ENCODE measurements around the gene TRIM56.
"Not testable (repeated sequence)": the region's sequence is repeated elsewhere in the genome, so short reads cannot be mapped to it uniquely, and the experiment has no call there.

The TRIM56 gene

DNA sequence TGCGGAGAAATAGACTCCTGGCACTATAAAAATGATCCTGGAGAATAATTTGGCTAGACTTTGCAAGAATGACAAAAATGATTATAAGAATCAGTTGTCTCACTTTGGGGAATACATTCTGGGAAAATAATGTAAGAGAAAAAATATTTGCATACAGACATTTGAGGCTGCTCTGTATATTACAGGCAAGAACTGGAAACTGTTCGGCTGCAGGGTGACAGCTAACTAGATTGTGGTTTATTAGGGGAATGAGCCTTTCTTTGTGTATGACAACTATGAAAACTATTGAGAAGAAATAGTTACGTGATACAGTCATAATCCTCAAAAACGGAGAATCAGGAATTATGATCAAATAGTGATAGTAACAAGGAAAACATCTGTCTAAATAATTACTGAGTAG, 8.6 kb downstream of the TRIM56 start:
- Histone ChIP-seq H3K27ac (ENCODE audit: low read depth, low read length) (no peak overlapping the region), H3K27me3 (ENCODE audit: control insufficient read depth in 1 of 2, insufficient read depth in 2 of 2, low read length in 2 of 2) (no peaks in the 10 kb centered on the region), H3K9me3 (ENCODE audit: low read length) (no peaks in the 10 kb centered on the region), H3K36me3 (ENCODE audit: insufficient read depth, low read length) (peaks cover 13% of the 10 kb centered on the region), H3K4me1 (ENCODE audit: insufficient read depth, low read length) (peaks cover 4% of the 10 kb centered on the region), H3K9ac (ENCODE audit: low read length) (no peak overlapping the region), H3K4me3 (ENCODE audit: low read depth in 1 of 2, low read length in 2 of 2) (no peak overlapping the region)

- H3K27me3 ChIP-seq (ENCODE audit: control insufficient read depth in 1 of 2, insufficient read depth in 2 of 2, low read length in 2 of 2) = no peaks in the 10 kb centered on the region
- no peak overlapping the region for H3K27ac ChIP-seq (ENCODE audit: low read depth, low read length)
- peaks cover 4% of the 10 kb centered on the region for H3K4me1 ChIP-seq (ENCODE audit: insufficient read depth, low read length)
- no peak overlapping the region for H3K9ac ChIP-seq (ENCODE audit: low read length)
- H3K36me3 ChIP-seq (ENCODE audit: insufficient read depth, low read length) = peaks cover 9% of the 10 kb centered on the region
- no peaks in the 10 kb centered on the region for H3K9me3 ChIP-seq (ENCODE audit: low read length)
- H3K4me3 ChIP-seq (ENCODE audit: low read depth in 1 of 2, low read length in 2 of 2) = no peak overlapping the region
These were observed 9.1 kb downstream of the TRIM56 start for GRCh38 chr7:101094376-101094775.

GRCh38 chr7:101094791-101095375, 9.6 kb downstream of the TRIM56 start:
- Histone ChIP-seq H3K4me1 (ENCODE audit: insufficient read depth, low read length) (peaks cover 8% of the 10 kb centered on the region), H3K9me3 (ENCODE audit: low read length) (no peaks in the 10 kb centered on the region), H3K36me3 (ENCODE audit: insufficient read depth, low read length) (peaks cover 6% of the 10 kb centered on the region), H3K4me3 (ENCODE audit: low read depth in 1 of 2, low read length in 2 of 2) (no peak overlapping the region), H3K27ac (ENCODE audit: low read depth, low read length) (no peak overlapping the region), H3K9ac (ENCODE audit: low read length) (no peak overlapping the region), H3K27me3 (ENCODE audit: control insufficient read depth in 1 of 2, insufficient read depth in 2 of 2, low read length in 2 of 2) (no peaks in the 10 kb centered on the region)

DNA sequence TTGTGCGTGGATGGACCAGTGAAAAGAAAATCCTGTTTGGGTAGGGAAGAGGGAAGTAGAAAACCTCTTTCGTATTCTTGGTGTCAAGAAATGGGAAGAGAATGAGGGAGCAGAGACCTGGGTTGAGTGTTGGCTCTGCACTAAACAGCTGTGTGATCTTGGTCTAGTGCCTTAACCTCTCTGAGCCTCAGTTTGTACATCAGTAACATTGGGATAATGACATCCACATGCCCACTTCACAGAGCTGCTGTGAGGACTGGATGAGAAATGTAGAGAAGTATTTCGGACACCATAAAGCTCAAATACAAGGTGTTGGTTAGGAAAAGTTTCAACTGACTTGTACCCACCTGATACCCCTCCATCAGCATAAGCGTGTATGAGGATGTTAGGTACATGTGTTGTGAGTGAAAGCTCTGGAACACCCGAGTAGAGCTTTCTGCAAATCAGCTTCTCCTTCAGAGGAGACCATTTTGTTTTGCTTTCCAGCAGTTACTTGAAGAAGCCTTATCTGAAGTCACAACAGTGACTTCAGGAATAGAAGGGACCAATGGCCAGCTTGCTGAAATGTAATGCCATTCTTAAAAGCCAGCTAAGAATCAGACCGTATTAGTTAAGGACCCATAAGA, 11.2 kb downstream of the TRIM56 start:
- no peaks in the 10 kb centered on the region for H3K36me3 ChIP-seq (ENCODE audit: insufficient read depth, low read length)
- H3K27ac ChIP-seq (ENCODE audit: low read depth, low read length) = no peak overlapping the region
- no peak overlapping the region for H3K9ac ChIP-seq (ENCODE audit: low read length)
- H3K27me3 ChIP-seq (ENCODE audit: control insufficient read depth in 1 of 2, insufficient read depth in 2 of 2, low read length in 2 of 2) = no peaks in the 10 kb centered on the region
- peaks cover 16% of the 10 kb centered on the region for H3K4me1 ChIP-seq (ENCODE audit: insufficient read depth, low read length)
- H3K4me3 ChIP-seq (ENCODE audit: low read depth in 1 of 2, low read length in 2 of 2) = no peak overlapping the region
- no peaks in the 10 kb centered on the region for H3K9me3 ChIP-seq (ENCODE audit: low read length)

DNA sequence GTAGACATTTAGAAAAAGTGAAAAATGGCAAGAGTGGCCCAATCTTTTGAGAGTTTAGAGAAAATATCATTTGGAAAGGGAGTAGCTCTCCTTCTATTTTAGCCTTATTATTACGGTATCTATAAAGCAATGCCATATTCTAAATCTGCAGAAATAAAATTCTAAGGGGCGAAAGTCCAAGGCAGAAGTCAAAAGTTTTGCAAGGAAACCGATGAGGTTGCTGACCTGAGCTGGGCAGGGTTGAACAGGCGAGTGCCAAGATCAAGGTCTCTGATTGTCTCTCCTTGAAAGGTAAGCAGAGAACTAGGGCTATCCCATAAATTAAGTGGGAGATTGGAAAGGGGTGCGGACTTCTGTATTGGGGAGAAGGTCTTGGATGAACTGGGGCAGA, 11.7 kb downstream of the TRIM56 start:
- no peak overlapping the region for H3K27ac ChIP-seq (ENCODE audit: low read depth, low read length)

DNA sequence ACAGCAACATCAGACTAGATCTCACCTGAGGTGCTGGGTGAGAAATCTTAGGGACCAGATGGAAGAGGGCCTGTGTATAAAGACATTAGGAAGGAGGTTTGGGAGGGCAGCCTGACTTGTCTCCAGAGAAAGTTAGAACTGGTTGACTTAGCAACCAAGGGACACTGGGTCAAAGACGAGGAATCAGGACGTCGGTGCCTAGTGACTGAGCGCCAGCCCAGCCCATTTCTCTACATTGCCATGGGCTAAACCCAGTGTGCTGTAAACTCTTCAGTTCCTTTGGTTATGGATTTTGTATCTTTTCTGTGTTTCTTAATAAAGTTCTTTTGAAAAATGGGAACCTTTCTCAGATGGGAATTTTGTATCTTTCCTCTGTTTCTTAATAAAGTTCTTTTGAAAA, 12.3 kb downstream of the TRIM56 start:
- Histone ChIP-seq H3K4me3 (ENCODE audit: low read depth in 1 of 2, low read length in 2 of 2) (no peak overlapping the region), H3K9me3 (ENCODE audit: low read length) (no peaks in the 10 kb centered on the region), H3K27me3 (ENCODE audit: control insufficient read depth in 1 of 2, insufficient read depth in 2 of 2, low read length in 2 of 2) (no peaks in the 10 kb centered on the region), H3K36me3 (ENCODE audit: insufficient read depth, low read length) (no peaks in the 10 kb centered on the region), H3K27ac (ENCODE audit: low read depth, low read length) (no peak overlapping the region), H3K4me1 (ENCODE audit: insufficient read depth, low read length) (peaks cover 16% of the 10 kb centered on the region), H3K9ac (ENCODE audit: low read length) (no peak overlapping the region)

More for the DNA sequence above, 11.7 kb downstream of the TRIM56 start:
- Histone ChIP-seq H3K4me1 (ENCODE audit: insufficient read depth, low read length) (peaks cover 16% of the 10 kb centered on the region), H3K9ac (ENCODE audit: low read length) (no peak overlapping the region), H3K36me3 (ENCODE audit: insufficient read depth, low read length) (no peaks in the 10 kb centered on the region), H3K27me3 (ENCODE audit: control insufficient read depth in 1 of 2, insufficient read depth in 2 of 2, low read length in 2 of 2) (no peaks in the 10 kb centered on the region), H3K4me3 (ENCODE audit: low read depth in 1 of 2, low read length in 2 of 2) (no peak overlapping the region), H3K9me3 (ENCODE audit: low read length) (no peaks in the 10 kb centered on the region)

DNA sequence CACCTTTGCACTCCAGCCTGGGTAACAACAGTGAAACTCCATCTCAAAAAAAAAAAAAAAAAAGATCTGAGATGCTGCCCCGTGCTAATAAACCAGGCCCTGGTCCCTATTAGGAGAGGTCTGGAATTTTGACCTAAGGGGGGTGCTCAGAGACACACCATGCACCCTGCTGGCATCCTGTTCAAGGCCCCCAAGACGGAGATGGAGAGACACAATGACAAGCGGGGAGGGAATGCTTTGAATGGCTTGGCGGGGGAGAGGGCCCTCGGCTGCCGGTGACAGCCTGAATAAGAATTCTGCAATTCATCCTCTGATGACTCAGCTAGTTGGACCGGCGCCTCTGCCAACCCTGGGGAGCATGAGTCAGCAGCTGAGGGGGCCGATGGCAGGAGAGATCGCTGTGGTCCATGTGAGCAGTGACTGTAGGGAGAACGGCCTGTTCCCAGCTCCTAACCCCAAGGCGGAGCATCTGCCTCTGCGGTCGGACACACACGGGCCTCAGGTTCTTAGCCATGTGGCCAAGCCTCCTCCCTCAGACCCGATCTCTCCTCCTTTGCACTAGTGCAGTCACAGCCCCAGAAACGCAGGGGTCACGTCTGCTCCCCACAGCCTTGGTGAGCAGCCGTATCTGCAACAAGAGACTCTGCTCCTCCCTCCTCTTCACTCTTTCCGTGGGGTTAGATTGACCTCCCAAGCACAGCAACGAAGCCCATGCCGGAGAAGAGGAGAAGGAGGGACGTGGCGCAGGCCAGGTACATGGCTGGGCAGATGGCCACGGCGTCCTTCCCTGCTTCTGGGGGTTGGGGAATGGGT, 14.9 kb downstream of the TRIM56 start:
- H3K27me3 ChIP-seq (ENCODE audit: control insufficient read depth in 1 of 2, insufficient read depth in 2 of 2, low read length in 2 of 2) = no peaks in the 10 kb centered on the region
- H3K4me3 ChIP-seq (ENCODE audit: low read depth in 1 of 2, low read length in 2 of 2) = no peak overlapping the region
- H3K4me1 ChIP-seq (ENCODE audit: insufficient read depth, low read length) = peaks cover 16% of the 10 kb centered on the region
- no peaks in the 10 kb centered on the region for H3K9me3 ChIP-seq (ENCODE audit: low read length)
- H3K9ac ChIP-seq (ENCODE audit: low read length) = no peak overlapping the region
- H3K36me3 ChIP-seq (ENCODE audit: insufficient read depth, low read length) = no peaks in the 10 kb centered on the region
- peak overlapping the region; percentile 52 for H3K27ac ChIP-seq (ENCODE audit: low read depth, low read length)

- H3K9ac ChIP-seq (ENCODE audit: low read length) = no peak overlapping the region
- H3K36me3 ChIP-seq (ENCODE audit: insufficient read depth, low read length) = no peaks in the 10 kb centered on the region
- H3K4me3 ChIP-seq (ENCODE audit: low read depth in 1 of 2, low read length in 2 of 2) = no peak overlapping the region
- no peaks in the 10 kb centered on the region for H3K9me3 ChIP-seq (ENCODE audit: low read length)
- no peak overlapping the region for H3K27ac ChIP-seq (ENCODE audit: low read depth, low read length)
- no peaks in the 10 kb centered on the region for H3K27me3 ChIP-seq (ENCODE audit: control insufficient read depth in 1 of 2, insufficient read depth in 2 of 2, low read length in 2 of 2)
- H3K4me1 ChIP-seq (ENCODE audit: insufficient read depth, low read length) = peaks cover 16% of the 10 kb centered on the region
These were observed 15.9 kb downstream of the TRIM56 start for GRCh38 chr7:101100858-101101847.

DNA sequence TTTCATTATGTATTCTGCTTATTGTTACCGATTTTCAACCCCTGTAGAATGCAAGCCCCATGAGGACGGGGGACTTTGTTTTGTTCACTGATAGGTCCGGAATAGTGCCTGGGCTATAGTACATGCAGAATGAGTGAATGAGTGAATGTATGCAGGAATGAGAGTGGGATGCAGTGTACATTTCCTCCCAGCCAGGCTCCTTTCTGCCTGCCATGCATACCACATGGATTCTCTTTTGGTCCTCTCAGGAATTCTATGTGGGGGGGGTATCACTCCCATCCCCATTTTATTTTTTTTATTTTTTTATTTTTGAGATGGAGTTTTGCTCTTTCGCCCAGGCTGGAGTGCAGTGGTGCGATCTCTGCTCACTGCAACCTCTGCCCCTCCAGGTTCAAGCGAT, 16.7 kb downstream of the TRIM56 start:
- H3K27me3 ChIP-seq (ENCODE audit: control insufficient read depth in 1 of 2, insufficient read depth in 2 of 2, low read length in 2 of 2) = no peaks in the 10 kb centered on the region
- no peaks in the 10 kb centered on the region for H3K9me3 ChIP-seq (ENCODE audit: low read length)

DNA sequence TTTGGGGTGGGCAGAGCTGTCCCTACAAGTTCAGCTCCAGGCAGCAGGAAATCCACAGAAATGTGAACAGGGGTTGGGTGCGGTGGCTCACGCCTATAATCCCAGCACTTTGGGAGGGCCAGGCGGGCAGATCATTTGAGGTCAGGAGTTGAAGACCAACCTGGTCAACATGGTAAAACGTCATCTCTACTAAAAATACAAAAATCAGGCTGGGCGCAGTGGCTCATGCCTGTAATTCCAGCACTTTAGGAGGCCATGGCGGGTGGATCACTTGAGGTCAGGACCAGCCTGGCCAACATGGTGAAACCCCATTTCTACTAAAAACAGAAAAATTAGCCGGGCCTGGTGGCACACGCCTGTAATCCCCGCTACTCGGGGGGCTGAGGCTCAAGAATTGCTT, 18.4 kb downstream of the TRIM56 start:
- not testable (repeated sequence) for H3K9ac ChIP-seq (ENCODE audit: low read length); H3K9me3 ChIP-seq (ENCODE audit: low read length); H3K4me3 ChIP-seq (ENCODE audit: low read depth in 1 of 2, low read length in 2 of 2); H3K27ac ChIP-seq (ENCODE audit: low read depth, low read length); H3K36me3 ChIP-seq (ENCODE audit: insufficient read depth, low read length); H3K27me3 ChIP-seq (ENCODE audit: control insufficient read depth in 1 of 2, insufficient read depth in 2 of 2, low read length in 2 of 2)
- H3K4me1 ChIP-seq (ENCODE audit: insufficient read depth, low read length) = peaks cover 16% of the 10 kb centered on the region

More for the DNA sequence above, 16.7 kb downstream of the TRIM56 start:
- Histone ChIP-seq H3K9ac (ENCODE audit: low read length) (no peak overlapping the region), H3K27ac (ENCODE audit: low read depth, low read length) (no peak overlapping the region), H3K4me1 (ENCODE audit: insufficient read depth, low read length) (peaks cover 16% of the 10 kb centered on the region), H3K36me3 (ENCODE audit: insufficient read depth, low read length) (no peaks in the 10 kb centered on the region), H3K4me3 (ENCODE audit: low read depth in 1 of 2, low read length in 2 of 2) (no peak overlapping the region)

DNA sequence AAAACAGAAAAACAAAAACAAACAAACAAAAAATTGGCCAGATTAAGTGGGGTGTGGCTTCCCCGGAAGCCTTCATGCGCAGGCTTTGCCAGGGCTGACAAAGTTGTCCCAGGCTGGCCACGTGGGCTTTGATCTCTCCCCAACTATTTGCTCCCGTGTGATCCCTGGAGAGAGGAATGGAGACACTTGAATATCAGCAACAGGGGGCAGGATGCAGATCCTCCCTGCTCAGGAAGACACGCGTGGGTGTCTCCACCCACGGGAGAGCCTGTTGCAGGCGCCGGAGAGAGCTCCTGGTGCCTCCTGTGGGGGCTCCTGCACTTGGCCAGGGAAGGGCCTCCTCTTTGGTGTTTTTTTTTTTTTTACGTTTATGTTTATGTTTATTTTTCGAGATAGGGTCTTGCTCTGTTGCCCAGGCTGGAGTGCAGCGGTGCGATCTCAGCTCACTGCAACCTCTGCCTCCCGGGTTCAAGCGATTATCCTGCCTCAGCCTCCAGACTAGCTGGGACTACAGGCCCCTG, 19.0 kb downstream of the TRIM56 start:
- Histone ChIP-seq H3K27me3 (ENCODE audit: control insufficient read depth in 1 of 2, insufficient read depth in 2 of 2, low read length in 2 of 2) (no peaks in the 10 kb centered on the region), H3K27ac (ENCODE audit: low read depth, low read length) (no peak overlapping the region), H3K4me1 (ENCODE audit: insufficient read depth, low read length) (peaks cover 14% of the 10 kb centered on the region)

More for the DNA sequence above, 19.0 kb downstream of the TRIM56 start:
- Histone ChIP-seq H3K36me3 (ENCODE audit: insufficient read depth, low read length) (no peaks in the 10 kb centered on the region), H3K4me3 (ENCODE audit: low read depth in 1 of 2, low read length in 2 of 2) (no peak overlapping the region), H3K9ac (ENCODE audit: low read length) (no peak overlapping the region), H3K9me3 (ENCODE audit: low read length) (no peaks in the 10 kb centered on the region)
